GM19043 (cell line): Measurements from ENCODE around the gene ZYG11B.
"Not testable (repeated sequence)": the region's sequence is repeated elsewhere in the genome, so short reads cannot be mapped to it uniquely, and the experiment has no call there.

Experiments used
- ATAC-seq: cut with Tn5 transposase; IDR thresholded peaks from one replicate; pipeline ENCODE4 v1.9.1; 2021; ENCODE audit warnings: low read depth; ENCODE audit not compliant: unreplicated experiment

ZYG11B gene

GRCh38 chr1:52706941-52707926 lies 19.0 kb upstream of the ZYG11B start:
- ATAC-seq, result no peak

- ATAC-seq, result no peak
Observed at GRCh38 chr1:52707927-52708655, 18.2 kb upstream of the ZYG11B start.

- no peak for ATAC-seq
Observed at GRCh38 chr1:52709016-52709415, 17.2 kb upstream of the ZYG11B start.

- no peak for ATAC-seq
Observed at GRCh38 chr1:52713590-52713989, 12.7 kb upstream of the ZYG11B start.

GRCh38 chr1:52715296-52715695 lies 11.0 kb upstream of the ZYG11B start:
- not testable (repeated sequence) for ATAC-seq

- ATAC-seq, result no peak
Observed at GRCh38 chr1:52723260-52723659, 3.0 kb upstream of the ZYG11B start.

- ATAC-seq, result no peak
Observed at GRCh38 chr1:52725903-52726264, 369 bp upstream of the ZYG11B start.

- ATAC-seq, result no peak
Observed at GRCh38 chr1:52727114-52727586, 897 bp downstream of the ZYG11B start.

GRCh38 chr1:52727956-52728656 lies 1.9 kb downstream of the ZYG11B start:
- no peak for ATAC-seq

GRCh38 chr1:52733368-52733767 lies 7.1 kb downstream of the ZYG11B start:
- no peak for ATAC-seq

- not testable (repeated sequence) for ATAC-seq
Observed at GRCh38 chr1:52735371-52735770, 9.1 kb downstream of the ZYG11B start.

- no peak for ATAC-seq
Observed at GRCh38 chr1:52738148-52738547, 11.9 kb downstream of the ZYG11B start.

- ATAC-seq, result no peak
Observed at GRCh38 chr1:52738893-52739292, 12.6 kb downstream of the ZYG11B start.

- ATAC-seq, result no peak
Observed at GRCh38 chr1:52739699-52740467, 13.6 kb downstream of the ZYG11B start.

GRCh38 chr1:52741259-52741658 lies 15.0 kb downstream of the ZYG11B start:
- ATAC-seq, result no peak

GRCh38 chr1:52746189-52746588 lies 19.9 kb downstream of the ZYG11B start:
- no peak for ATAC-seq

- ATAC-seq, result no peak
Observed at GRCh38 chr1:52747450-52747849, 21.2 kb downstream of the ZYG11B start.

GRCh38 chr1:52748119-52748518 lies 21.9 kb downstream of the ZYG11B start:
- ATAC-seq, result no peak

GRCh38 chr1:52749496-52749895 lies 23.2 kb downstream of the ZYG11B start:
- ATAC-seq, result not testable (repeated sequence)

GRCh38 chr1:52750139-52750538 lies 23.9 kb downstream of the ZYG11B start:
- ATAC-seq, result not testable (repeated sequence)
